GM19328 (cell line): ENCODE measurements around the gene PIRT.
A peak's percentile ranks its signal among the peaks of the same experiment; 100 is the strongest.
"Not testable (repeated sequence)": the region's sequence is repeated elsewhere in the genome, so short reads cannot be mapped to it uniquely, and the experiment has no call there.

Experiments
- ATAC-seq: cut with Tn5 transposase; IDR thresholded peaks from one replicate; pipeline ENCODE4 v1.9.1; 2021; ENCODE audit warnings: mild to moderate bottlenecking, moderate library complexity; ENCODE audit not compliant: unreplicated experiment

The PIRT gene

DNA sequence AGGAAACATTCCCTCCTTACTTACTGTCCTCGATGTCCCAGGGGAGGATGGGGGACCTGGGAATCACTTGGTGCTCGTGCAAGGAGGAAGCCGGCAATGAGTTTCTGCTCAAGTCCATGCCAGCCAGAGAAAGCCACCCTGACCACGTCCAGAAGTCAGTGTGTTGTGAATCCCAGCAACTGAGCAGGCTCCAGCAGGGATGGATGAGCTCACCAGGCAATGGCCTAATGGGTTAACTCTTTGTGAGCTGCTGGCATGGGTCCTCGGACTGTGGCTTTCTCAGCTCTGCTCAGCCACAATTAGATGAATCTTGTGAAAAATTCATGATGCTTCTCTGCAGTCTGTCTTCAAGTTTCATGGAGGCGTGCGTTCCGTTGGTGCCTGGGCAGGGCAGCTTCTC lies at the start of gene PIRT:
PIRT (minus strand) TSS at position 167 of the 400 bp plus-strand sequence. CDS start 12,442 bp downstream, outside the sequence.
- ATAC-seq = no peak

DNA sequence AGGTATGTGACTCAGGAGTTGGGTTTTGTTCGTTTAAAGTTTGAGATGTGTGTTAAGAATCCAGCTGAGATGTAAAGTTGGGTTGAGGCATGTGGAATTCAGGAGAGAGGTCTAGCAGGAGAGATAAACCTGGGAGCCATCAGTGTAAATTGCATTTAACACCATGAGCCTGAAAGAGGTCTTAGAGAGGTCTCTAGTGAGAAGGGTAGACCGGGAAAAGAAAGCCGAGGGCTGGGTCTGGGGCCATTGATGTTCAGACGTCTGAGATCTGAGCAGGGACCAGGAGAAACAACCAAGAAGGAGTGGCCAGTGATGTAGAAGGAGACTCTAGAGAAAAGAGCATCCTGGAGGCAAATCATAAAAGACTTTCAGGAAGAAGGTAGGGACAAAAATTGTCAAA lies 44.1 kb upstream of the PIRT start:
- ATAC-seq = no peak

GRCh38 chr17:10879190-10879836 lies 41.4 kb upstream of the PIRT start:
- no peak for ATAC-seq

- no peak for ATAC-seq
Observed at GRCh38 chr17:10875984-10876555, 38.2 kb upstream of the PIRT start.

DNA sequence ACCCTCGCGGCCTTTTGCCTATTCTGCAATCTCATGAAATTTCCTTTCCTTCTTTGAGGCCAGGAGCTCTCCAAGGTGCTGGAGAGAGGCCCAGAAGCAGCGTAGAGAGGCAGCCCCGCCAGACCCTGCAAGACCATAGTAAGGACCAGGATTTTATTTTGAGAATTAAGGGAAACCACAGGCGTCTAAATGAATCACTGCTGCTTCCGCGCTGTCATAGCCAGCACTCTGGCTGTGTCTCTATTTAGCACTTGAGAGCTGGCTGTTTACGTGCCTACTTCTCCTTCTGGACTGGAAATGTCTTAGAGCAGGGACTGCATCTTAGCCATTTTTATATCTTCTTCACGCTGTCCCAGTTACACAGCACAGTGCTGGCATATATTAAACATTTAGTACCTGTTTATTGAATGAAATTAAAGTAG lies 37.6 kb upstream of the PIRT start:
- ATAC-seq = no peak

GRCh38 chr17:10871914-10872313 lies 34.0 kb upstream of the PIRT start:
- no peak for ATAC-seq

DNA sequence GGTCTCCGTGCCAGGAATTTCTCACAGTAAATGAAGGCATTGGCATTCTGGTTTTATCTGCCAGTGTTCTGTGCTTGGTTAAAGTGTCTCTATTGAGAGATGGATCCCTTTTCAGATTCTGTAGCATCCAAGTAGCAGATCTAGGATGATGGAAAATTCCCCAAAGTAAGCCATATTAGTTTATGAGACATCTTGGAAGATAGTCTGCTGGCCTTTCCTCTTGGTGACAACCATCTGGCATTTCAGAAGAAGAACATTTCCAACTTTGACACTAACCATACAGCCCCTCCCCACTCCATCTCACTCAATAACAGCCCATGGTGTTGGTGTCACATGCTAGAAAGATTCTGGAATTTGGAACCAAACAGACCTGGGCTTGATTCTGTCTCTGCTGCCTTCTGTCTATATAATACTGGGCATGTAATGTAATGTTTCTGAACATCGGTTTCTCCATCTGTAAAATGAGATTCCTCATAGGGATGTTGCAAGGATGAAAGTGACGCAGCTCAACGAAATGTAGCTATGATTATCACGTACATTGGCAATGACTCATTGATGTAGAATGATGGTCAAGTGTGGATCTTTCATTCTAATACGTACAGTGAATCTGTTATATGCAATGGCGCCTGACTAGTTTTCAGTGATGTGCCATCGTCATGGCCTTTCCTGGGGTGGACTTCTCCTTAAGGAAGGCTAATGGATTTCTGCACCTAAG lies 32.6 kb upstream of the PIRT start:
- ATAC-seq = no peak

DNA sequence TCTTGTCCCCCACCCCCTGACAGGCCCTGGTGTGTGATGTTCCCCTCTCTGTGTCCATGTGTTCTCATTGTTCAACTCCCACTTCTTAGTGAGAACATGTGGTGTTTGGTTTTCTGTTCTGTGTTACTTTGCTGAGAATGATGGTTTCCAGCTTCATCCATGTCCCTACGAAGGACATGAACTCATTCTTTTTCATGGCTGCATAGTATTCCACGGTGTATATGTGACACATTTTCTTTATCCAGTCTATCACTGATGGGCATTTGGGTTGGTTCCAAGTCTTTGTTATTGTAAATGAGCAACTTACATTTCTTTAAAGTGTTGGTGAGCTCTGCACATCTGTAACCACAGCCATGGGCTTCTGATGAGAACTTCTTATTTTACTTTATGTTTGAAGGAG lies 30.9 kb upstream of the PIRT start:
- ATAC-seq = not testable (repeated sequence)

DNA sequence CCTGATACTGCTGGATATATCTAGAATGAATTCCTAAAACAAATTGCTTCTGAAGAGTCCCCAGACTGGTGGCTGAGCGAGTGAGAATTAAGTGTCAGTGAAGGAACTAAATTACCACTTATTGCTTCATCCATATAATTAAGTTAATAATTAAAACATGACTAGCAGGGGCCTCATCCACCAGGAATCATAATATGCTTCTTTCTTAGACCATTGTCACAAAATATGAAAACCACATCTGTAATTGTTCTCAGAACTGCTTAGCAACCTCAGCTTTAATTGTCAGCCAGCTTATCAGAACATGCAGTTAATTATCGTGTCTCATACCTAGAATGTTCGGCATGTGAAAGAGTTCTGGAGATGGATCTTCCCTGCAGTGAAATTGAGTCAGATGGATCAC lies 21.2 kb upstream of the PIRT start:
- no peak for ATAC-seq

DNA sequence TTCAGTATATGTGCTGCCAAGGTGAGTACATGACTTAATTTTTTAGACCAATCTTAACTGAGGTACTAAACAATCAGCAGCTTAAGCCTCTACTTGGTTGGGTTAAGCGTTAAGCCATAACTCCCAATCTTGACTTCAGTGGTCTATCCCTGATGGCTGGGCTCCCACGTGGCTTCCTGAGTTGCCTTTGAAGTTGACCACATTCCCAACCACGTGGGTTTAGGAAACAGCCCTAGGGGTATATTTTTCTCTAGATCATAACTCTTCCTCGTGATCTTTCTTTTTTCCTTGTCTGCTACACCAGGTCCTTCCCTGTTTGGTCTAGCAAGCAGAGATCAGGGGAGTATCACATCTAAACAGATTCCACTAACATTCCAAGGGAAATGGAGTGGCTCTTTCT lies 20.1 kb upstream of the PIRT start:
- ATAC-seq = no peak

- not testable (repeated sequence) for ATAC-seq
Observed at GRCh38 chr17:10846636-10847035, 8.7 kb upstream of the PIRT start.

DNA sequence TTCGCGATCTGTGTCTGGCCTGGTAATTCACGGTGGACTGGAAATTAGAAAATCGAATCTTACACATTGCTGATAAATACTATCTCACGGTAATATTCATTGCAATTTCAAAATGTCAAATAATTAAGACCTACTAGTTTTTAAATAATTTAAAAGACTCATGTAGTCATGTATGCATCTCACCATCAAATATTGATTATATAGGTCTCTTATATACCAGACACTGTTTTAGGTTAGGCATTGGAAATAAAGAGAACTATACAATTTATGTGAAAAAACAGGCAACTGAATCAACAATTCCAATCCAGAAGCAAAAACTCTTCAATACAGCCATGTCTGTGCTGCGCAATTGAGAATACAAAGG lies 7.5 kb upstream of the PIRT start:
- no peak for ATAC-seq

GRCh38 chr17:10844621-10845387 lies 6.9 kb upstream of the PIRT start:
- peak; percentile 69 for ATAC-seq

- no peak for ATAC-seq
Observed at GRCh38 chr17:10843811-10844210, 5.9 kb upstream of the PIRT start.

DNA sequence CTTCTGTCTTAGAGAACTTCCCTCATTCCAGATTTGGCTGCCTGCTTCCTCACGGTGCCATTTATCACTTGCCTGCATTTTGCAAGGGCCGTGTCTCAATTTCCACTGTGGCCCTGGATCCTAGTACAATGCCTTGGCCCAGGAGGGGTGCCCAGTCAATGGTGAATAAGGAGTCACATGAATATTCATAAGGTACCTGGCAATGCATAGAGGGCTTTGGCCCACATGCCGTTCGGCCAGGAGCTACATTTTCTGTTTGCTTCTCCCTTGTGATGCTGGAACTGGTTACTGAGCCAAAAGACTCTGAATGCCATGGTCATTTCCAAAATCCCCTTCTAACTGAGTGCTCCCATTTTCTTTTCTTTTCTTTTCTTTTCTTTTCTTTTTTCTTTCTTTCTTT lies 4.8 kb upstream of the PIRT start:
- ATAC-seq = no peak

GRCh38 chr17:10838682-10839081 lies 795 bp upstream of the PIRT start:
- no peak for ATAC-seq

GRCh38 chr17:10836966-10837590 lies 809 bp downstream of the PIRT start:
- no peak for ATAC-seq

- ATAC-seq = no peak
Observed at GRCh38 chr17:10836145-10836544, 1.7 kb downstream of the PIRT start.

- no peak for ATAC-seq
Observed at GRCh38 chr17:10831696-10832095, 6.2 kb downstream of the PIRT start.

DNA sequence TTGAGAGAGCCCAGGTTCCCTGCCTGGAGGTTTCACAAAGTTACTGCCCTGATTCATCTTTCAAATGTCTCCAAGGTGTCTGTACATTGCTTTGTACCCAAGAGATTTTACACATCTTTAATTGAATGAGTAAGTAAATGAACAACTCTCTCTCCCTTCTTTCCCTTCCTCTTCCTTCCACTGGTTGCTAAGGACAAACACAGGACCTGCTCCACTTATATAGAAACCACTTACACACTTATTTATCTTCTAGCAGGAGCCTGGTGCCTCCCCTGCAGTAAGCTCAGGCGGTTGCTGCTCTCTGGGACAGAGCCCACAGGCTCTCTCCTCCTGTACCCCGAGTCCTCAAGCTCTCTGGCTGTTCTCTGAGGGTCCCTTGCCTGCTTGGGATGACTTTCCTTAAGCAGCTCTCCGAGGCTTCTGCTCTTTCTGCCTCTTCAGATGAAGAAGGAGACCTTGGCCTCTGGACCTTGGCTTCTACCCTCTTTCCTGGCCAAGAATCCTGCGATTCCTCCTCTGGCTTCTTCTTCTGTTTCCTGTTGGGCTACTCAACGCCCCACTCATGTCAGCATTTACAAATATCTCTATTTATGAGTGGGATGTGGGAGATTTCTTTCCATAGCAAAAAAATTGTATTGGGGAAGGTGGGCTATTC lies 9.9 kb downstream of the PIRT start:
- ATAC-seq = no peak

GRCh38 chr17:10824874-10825273 lies 13.0 kb downstream of the PIRT start:
- ATAC-seq = no peak
